Gastrocnemius medialis (tissue), 4 donors: ENCODE measurements around the gene PDCL3. TPM values are rescaled to one million over a fixed set of nuclear protein-coding genes. Genes with fewer than 3 reads are reported as not detected.

Source experiments
- ATAC-seq, 2 donors: fragments of 150-250 bp; one replicate each; pipeline ENCODE4 v1.9.1; 2016
- DNase-seq, 2 donors: peaks; one replicate each; pipeline ENCODE4 v3.0.0-alpha.2; 2019
- H3K27ac ChIP-seq, 4 donors: fragments of 200-600 bp; sonication (generic); 1 replicate in 1 of 4; 2 replicates in 3 of 4; pipeline ENCODE4 v1.5.1; 2016 to 2018; ENCODE audit warnings: mild to moderate bottlenecking in 2 of 4, moderate library complexity in 1 of 4
- H3K27me3 ChIP-seq, 3 donors: fragments of 200-600 bp; sonication (generic) in 2 of 3; 1 replicate in 1 of 3; 2 replicates in 2 of 3; pipeline versions ENCODE4 v1.5.1 to v1.6.0; 2016 to 2019; ENCODE audit warnings: mild to moderate bottlenecking in 1 of 3, moderate library complexity in 1 of 3
- H3K36me3 ChIP-seq, 2 donors: fragments of 200-600 bp; sonication (generic) in 1 of 2; one replicate each; pipeline ENCODE4 v1.5.1; 2017 to 2018
- H3K4me1 ChIP-seq, 2 donors: fragments of 200-600 bp; sonication (generic) in 1 of 2; one replicate each; pipeline ENCODE4 v1.5.1; 2016 to 2017; ENCODE audit warnings: mild to moderate bottlenecking in 2 of 2
- H3K4me3 ChIP-seq, 4 donors: fragments of 200-600 bp; sonication (generic) in 3 of 4; 1 replicate in 1 of 4; 2 replicates in 3 of 4; pipeline ENCODE4 v1.5.1; 2016 to 2019; ENCODE audit warnings: mild to moderate bottlenecking in 2 of 4
- H3K9me3 ChIP-seq, 3 donors: fragments of 200-600 bp; sonication (generic) in 2 of 3; 1 replicate in 1 of 3; 2 replicates in 2 of 3; pipeline ENCODE4 v1.5.1; 2016 to 2019
- CTCF ChIP-seq, 5 experiments: fragments of 450-650 bp in 3 of 5; fragments of 200-600 bp in 2 of 5; sonication (generic) in 2 of 5; IDR thresholded peaks in 4 of 5; conservative IDR thresholded peaks in 1 of 5; 1 replicate in 4 of 5; 2 replicates in 1 of 5; pipeline ENCODE4 v1.5.1; 2016 to 2019; ENCODE audit warnings: antibody characterized with exemption in 5 of 5, mild to moderate bottlenecking in 3 of 5, moderate library complexity in 3 of 5
- POLR2A ChIP-seq, 2 donors: fragments of 450-650 bp; IDR thresholded peaks; one replicate each; pipeline ENCODE4 v1.6.1; 2017; ENCODE audit warnings: antibody characterized with exemption in 2 of 2, mild to moderate bottlenecking in 2 of 2, moderate library complexity in 2 of 2
- in situ Hi-C, 4 donors: fragments of 200-750 bp; cut with MboI; loops; one replicate each; pipeline versions ENCODE4 v1.15.0 to v1.8.0; 2017; ENCODE audit warnings: low sequenced_read_pairs in 4 of 4
- intact Hi-C: fragments of 100-400 bp; cut with DNase I; formaldehyde crosslinking; loops from one replicate; pipeline ENCODE4 v1.15.1; 2023; ENCODE audit warnings: low total_unique reads
- total RNA-seq, 4 donors: library from RNA; depleted of rRNA; stranded (reverse); fragments of >200 nt; gene quantifications; one replicate each; pipeline versions ENCODE4 v1.1.0 to v1.2.3, GENCODE V29; 2016

Gene PDCL3
- total RNA-seq, 4 donors from 2014 or later, result 16.6 to 37.3 (median 27.8) TPM

- no peaks in the 10 kb centered on the region for H3K9me3 ChIP-seq
- no peak overlapping the region for H3K4me3 ChIP-seq
- in situ Hi-C loops, result loop anchor here in 3 of 4 donors (5.0 to 25.0 kb wide), 4 partner anchors 376 to 581 kb away; partner anchors contain the start of gene TBC1D8 (in 2 of the 3)
- ATAC-seq (no peak), DNase-seq (no peak)
- H3K36me3 ChIP-seq, result no peaks in the 10 kb centered on the region
- intact Hi-C loops, result loop anchor here (1.0 to 10.0 kb wide), 3 partner anchors 379 to 598 kb away; partner anchors contain the start of gene TBC1D8
- no peaks in the 10 kb centered on the region for H3K27me3 ChIP-seq
- H3K27ac ChIP-seq, result no peak overlapping the region
- no peak for TF ChIP-seq CTCF (IDR thresholded peaks at IDR 0.05 in 4 of 5, conservative IDR thresholded peaks at IDR 0.05 in 1 of 5)
- no peak for TF ChIP-seq POLR2A (IDR thresholded peaks at IDR 0.05)
- H3K4me1 ChIP-seq, result peaks cover 4 to 16% of the 10 kb centered on the region in 2 donors
Measured at GRCh38 chr2:100606332-100606725, 43.5 kb downstream of the PDCL3 start.

GRCh38 chr2:100606726-100607343 is 44.0 kb downstream of the PDCL3 start:
- no peak for DNase-seq
- TF ChIP-seq CTCF (IDR thresholded peaks at IDR 0.05 in 4 of 5, conservative IDR thresholded peaks at IDR 0.05 in 1 of 5) (peak; percentile 49 to 81 (median 79)), POLR2A (IDR thresholded peaks at IDR 0.05) (no peak)
- H3K9me3 ChIP-seq, result no peaks in the 10 kb centered on the region
- H3K27ac ChIP-seq, result no peak overlapping the region
- no peaks in the 10 kb centered on the region for H3K27me3 ChIP-seq
- no peak overlapping the region for H3K4me3 ChIP-seq
- H3K36me3 ChIP-seq, result no peaks in the 10 kb centered on the region
- peak; percentile 20 to 52 for ATAC-seq
- intact Hi-C loops, result loop anchor here (1.0 to 10.0 kb wide), 3 partner anchors 378 to 598 kb away; partner anchors contain the start of gene TBC1D8
- H3K4me1 ChIP-seq, result peaks cover 4 to 17% of the 10 kb centered on the region in 2 donors
- in situ Hi-C loops, result loop anchor here in 3 of 4 donors (5.0 to 25.0 kb wide), 4 partner anchors 375 to 580 kb away; partner anchors contain the start of gene TBC1D8 (in 2 of the 3)

GRCh38 chr2:100610381-100610831 is 47.6 kb downstream of the PDCL3 start:
- ATAC-seq, result peak; percentile 46 to 47

More at GRCh38 chr2:100610381-100610831, 47.6 kb downstream of the PDCL3 start:
- TF ChIP-seq POLR2A (IDR thresholded peaks at IDR 0.05) (no peak), CTCF (IDR thresholded peaks at IDR 0.05 in 4 of 5, conservative IDR thresholded peaks at IDR 0.05 in 1 of 5) (peak in 4 of 5 experiments; percentile 34 to 55 (median 50))
- no peaks in the 10 kb centered on the region for H3K36me3 ChIP-seq
- peak; percentile 26 to 38 for DNase-seq
- H3K27ac ChIP-seq, result no peak overlapping the region
- intact Hi-C loops, result no loop called here
- no peaks in the 10 kb centered on the region for H3K9me3 ChIP-seq
- in situ Hi-C loops, result loop anchor here (5.0 to 25.0 kb wide), 5 partner anchors 372 to 577 kb away; partner anchors contain the start of gene TBC1D8 (in 1 of the 4)
- peaks cover 0 to 6% of the 10 kb centered on the region in 2 donors for H3K4me1 ChIP-seq
- H3K4me3 ChIP-seq, result no peak overlapping the region
- H3K27me3 ChIP-seq, result no peaks in the 10 kb centered on the region
